HG02943 (cell line): ENCODE results near the gene IFNE.
"Not testable (repeated sequence)": the region's sequence is repeated elsewhere in the genome, so short reads cannot be mapped to it uniquely, and the experiment has no call there.

ENCODE experiments used
- ATAC-seq: cut with Tn5 transposase; IDR thresholded peaks from one replicate; pipeline ENCODE4 v1.9.1; 2021; ENCODE audit warnings: mild to moderate bottlenecking, low read depth, moderate library complexity; ENCODE audit not compliant: unreplicated experiment

The IFNE gene

DNA sequence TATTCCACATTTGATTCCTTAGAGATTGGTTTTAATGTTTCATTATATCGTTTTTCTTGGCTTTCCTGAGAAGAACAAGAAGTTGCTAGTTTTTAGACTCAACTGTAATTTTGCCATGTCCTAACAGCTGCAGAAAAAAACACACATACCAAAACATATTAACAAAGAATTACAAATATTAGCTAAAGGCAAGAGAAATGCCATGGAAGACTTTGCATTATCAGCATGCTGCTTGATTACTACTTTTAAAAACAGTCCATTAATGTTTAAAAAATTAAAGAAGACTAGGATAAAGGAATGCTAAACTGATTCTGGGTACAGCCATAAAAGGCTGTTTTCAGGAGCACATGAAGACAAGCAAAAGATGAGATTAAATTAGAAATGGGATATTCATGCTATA lies 20.5 kb upstream of the IFNE start:
- no peak for ATAC-seq

- ATAC-seq: no peak
Measured at GRCh38 chr9:21499912-21500311, 17.8 kb upstream of the IFNE start.

DNA sequence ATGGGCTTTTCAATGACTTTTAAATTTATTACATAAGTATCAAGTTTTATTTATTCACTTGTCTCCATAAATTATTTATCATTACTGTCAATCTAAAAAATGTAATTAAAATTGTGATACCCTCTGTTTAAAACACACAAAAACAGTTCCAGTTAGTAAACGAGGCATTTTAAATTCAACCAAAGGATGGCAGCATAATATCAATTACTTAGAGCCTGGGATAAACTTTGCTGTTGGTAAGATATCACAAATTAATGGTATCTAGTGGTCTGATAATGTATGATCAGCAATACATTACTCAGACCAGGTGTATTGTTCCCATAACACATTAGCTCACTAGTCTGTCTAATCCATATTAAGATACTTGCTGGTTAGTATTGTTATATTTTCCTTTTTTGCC lies 9.6 kb upstream of the IFNE start:
- no peak for ATAC-seq

GRCh38 chr9:21481470-21482056 lies 550 bp downstream of the IFNE start:
- no peak for ATAC-seq

GRCh38 chr9:21479152-21479702 lies 2.9 kb downstream of the IFNE start:
- no peak for ATAC-seq

DNA sequence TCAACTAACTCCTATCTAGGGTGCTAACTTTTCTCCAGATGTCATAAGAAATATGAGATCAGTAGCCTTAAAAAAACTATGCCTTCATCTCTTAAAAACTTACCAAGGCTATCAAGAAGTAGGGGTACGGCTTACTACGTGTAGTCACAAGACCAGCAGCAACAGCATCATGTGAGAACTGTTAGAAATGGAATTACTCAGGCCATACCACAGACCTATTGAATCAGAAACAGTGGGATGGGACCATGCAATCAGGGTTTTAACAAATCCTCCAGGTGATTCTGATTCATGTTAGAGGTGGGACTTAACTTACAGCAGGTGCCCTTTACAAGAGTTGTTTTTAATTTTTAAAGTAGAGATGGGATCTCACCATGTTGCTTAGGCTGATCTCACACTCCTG lies 4.6 kb downstream of the IFNE start:
- no peak for ATAC-seq

- no peak for ATAC-seq
Measured at GRCh38 chr9:21473236-21473635, 8.9 kb downstream of the IFNE start.

- ATAC-seq: no peak
Measured at GRCh38 chr9:21470126-21470525, 12.0 kb downstream of the IFNE start.

DNA sequence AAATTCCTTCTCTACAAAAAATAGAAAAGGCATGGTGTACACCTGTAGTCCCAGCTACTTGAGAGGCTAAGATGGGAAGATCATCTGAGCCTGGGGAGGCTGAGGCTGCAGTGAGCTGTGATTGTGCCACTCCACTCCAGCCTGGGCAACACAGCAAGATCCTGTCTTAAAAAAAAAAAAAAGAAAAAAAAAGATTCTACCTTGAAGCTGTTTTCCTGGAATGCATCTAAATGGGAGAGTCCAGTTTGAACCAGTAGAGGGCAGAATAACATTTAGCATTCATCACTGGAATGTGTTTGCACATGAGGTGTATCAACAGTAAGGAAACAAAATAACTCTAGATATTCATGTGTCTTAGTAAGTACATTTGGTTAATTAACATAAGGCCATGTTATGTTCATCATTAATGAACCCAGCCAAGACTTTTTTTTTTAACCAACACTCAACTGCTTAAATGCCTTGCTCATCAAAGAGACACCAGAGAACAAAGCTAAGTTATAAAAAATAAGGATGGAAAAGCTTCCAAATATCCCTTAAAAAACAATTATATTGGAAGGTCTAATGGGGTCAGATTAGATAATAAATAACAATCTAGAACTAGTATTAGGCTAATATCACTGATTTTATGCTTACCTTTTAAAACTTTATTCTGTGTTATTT lies 16.1 kb downstream of the IFNE start:
- no peak for ATAC-seq

- no peak for ATAC-seq
Measured at GRCh38 chr9:21465138-21465537, 17.0 kb downstream of the IFNE start.

DNA sequence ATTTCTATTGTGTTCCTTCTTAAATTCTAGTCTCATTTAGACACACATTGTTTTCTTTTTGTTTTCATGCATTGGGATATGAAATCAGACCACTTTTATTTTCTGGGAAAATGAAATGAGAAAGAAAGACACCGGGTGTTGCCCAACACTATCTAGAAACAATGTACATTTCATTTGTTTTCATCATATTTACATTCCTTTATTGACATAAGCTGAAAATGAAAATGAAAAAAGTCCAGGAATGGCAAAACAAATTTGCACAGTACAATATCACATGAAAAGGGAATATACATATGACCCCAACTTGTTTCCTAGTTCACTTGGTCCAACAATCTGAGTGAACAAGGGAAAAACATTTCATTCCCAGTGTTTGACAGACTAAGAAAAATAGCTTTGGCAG lies 20.7 kb downstream of the IFNE start:
- ATAC-seq: no peak

DNA sequence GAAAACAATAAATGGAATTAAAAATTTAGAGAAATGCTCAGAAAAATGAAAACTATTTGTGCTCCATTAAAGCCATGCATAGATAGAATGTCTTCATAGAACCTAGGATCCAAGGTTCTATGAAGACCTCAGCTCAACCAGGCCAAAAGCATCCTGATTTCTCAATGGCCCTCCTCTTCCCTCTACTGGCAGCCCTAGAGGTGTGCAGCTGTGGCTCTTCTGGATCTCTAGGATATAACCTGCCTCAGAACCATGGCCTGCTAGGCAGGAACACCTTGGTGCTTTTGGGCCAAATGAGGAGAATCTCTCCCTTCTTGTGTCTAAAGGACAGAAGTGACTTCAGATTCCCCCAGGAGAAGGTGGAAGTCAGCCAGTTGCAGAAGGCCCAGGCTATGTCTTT lies 26.8 kb downstream of the IFNE start:
- peak; percentile 90 for ATAC-seq

GRCh38 chr9:21454149-21454548 lies 28.0 kb downstream of the IFNE start:
- no peak for ATAC-seq

- ATAC-seq: no peak
Measured at GRCh38 chr9:21452681-21453080, 29.4 kb downstream of the IFNE start.

- no peak for ATAC-seq
Measured at GRCh38 chr9:21450733-21451394, 31.2 kb downstream of the IFNE start.

DNA sequence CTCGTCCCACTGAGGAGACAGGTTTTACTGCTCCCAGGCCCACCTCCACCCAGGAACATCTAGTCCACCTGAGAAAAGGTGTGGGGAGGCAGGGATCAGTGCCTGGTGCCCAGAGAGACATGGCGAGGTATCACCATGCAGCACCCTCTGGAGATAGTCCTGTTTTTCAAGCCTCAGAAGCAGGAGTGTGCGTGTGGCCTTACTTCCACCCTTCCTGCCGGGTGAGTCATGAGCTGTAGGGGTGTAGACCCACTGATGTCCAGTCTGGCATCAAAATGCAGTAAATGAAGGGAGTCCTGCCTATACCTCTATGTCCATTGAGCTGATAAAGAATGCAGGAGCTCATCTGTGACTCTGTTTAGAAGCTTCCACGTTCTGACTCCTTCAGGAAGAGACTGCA lies 32.8 kb downstream of the IFNE start:
- not testable (repeated sequence) for ATAC-seq

- peak; percentile 93 for ATAC-seq
Measured at GRCh38 chr9:21443849-21444625, 38.1 kb downstream of the IFNE start.

DNA sequence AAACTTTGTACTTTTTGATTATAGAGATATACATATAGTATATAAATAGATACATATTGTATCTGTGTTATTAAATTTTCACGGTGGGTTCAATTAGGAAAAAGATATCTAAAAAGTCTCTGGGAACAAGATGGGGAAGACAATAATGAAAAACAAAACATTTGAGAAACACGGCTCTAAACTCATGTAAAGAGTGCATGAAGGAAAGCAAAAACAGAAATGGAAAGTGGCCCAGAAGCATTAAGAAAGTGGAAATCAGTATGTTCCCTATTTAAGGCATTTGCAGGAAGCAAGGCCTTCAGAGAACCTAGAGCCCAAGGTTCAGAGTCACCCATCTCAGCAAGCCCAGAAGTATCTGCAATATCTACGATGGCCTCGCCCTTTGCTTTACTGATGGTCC lies 42.0 kb downstream of the IFNE start, which contains the start of gene IFNA1:
TSS of gene IFNA1 (plus strand) at position 301 of the 400 bp plus-strand sequence. CDS start at position 370, 69 bp downstream.
- ATAC-seq: no peak

- ATAC-seq: not testable (repeated sequence)
Measured at GRCh38 chr9:21435015-21435383, 47.1 kb downstream of the IFNE start.

GRCh38 chr9:21434202-21435014 lies 47.7 kb downstream of the IFNE start:
- ATAC-seq: no peak
